SK-N-SH (cell line): ENCODE results near the gene AFF1. TPM values are rescaled to one million over a fixed set of nuclear protein-coding genes. Genes with fewer than 3 reads are reported as not detected.

Experiments
- CTCF ChIA-PET: fragments of 300-600, 350-600 bp; formaldehyde crosslinking; extraction: SDS; loops from one replicate; lab custom pipeline; 2021; lab: Yijun Ruan, JAX
- POLR2A ChIA-PET: fragments of 350-600 bp; sonication (Branson Sonifier 250); formaldehyde crosslinking; extraction: SDS; loops from one replicate; lab custom pipeline; 2020; ENCODE audit warnings: antibody characterized with exemption, inconsistent platforms; lab: Yijun Ruan, JAX
- DNase-seq: peaks from one replicate; pipeline ENCODE4 v3.0.0; 2012
- H2AFZ ChIP-seq: fragments of 200-600 bp; sonication (generic); 2 replicates; pipeline ENCODE4 v1.8.1; 2016; ENCODE audit warnings: antibody characterized with exemption, mild to moderate bottlenecking, low read depth
- H3F3A ChIP-seq: fragments of 200-600 bp; sonication (generic); replicated peaks from 2 replicates; pipeline ENCODE3; 2016; ENCODE audit warnings: antibody characterized with exemption, mild to moderate bottlenecking; ENCODE audit not compliant: insufficient read depth
- H3K27ac ChIP-seq, 2 experiments: fragments of 200-500 bp in 1 of 2; fragments of 200-600 bp in 1 of 2; sonication (Bioruptor generic) in 1 of 2; sonication (generic), shearing (Covaris generic) in 1 of 2; 2 replicates each; pipeline versions ENCODE4 v1.5.1 to v1.6.1; 2014 to 2016; ENCODE audit warnings: low read depth in 2 of 2, inconsistent platforms in 1 of 2, low read length in 1 of 2, mild to moderate bottlenecking in 1 of 2, mixed read lengths in 1 of 2
- H3K27me3 ChIP-seq: fragments of 200-600 bp; sonication (generic), shearing (Covaris generic); 2 replicates; pipeline ENCODE4 v1.6.1; 2016; ENCODE audit warnings: mixed run types; ENCODE audit not compliant: insufficient read depth
- H3K36me3 ChIP-seq, 2 experiments: fragments of 200-500 bp in 1 of 2; fragments of 200-600 bp in 1 of 2; sonication (Bioruptor generic) in 1 of 2; sonication (generic) in 1 of 2; replicated peaks in 1 of 2; 2 replicates each; pipeline versions ENCODE3 to v1.5.1; 2014 to 2016; ENCODE audit warnings: low read length in 1 of 2, mild to moderate bottlenecking in 1 of 2; ENCODE audit not compliant: insufficient read depth in 2 of 2, control insufficient read depth in 1 of 2
- H3K4me1 ChIP-seq, 2 experiments: fragments of 200-500 bp in 1 of 2; fragments of 200-600 bp in 1 of 2; sonication (Bioruptor generic) in 1 of 2; sonication (generic), shearing (Covaris generic) in 1 of 2; 2 replicates each; pipeline versions ENCODE4 v1.5.1 to v1.6.1; 2014 to 2016; ENCODE audit warnings: low read depth in 1 of 2, low read length in 1 of 2, mixed run types in 1 of 2; ENCODE audit not compliant: insufficient read depth in 2 of 2, control insufficient read depth in 1 of 2
- H3K4me2 ChIP-seq: fragments of 200-600 bp; sonication (generic), shearing (Covaris generic); 2 replicates; pipeline ENCODE4 v1.6.1; 2017; ENCODE audit warnings: mixed run types
- H3K4me3 ChIP-seq, 2 experiments: fragments of 200-500 bp in 1 of 2; fragments of 200-600 bp in 1 of 2; sonication (Bioruptor generic) in 1 of 2; sonication (generic), shearing (Covaris generic) in 1 of 2; 2 replicates each; pipeline versions ENCODE4 v1.5.1 to v1.8.1; 2014 to 2016; ENCODE audit warnings: low read depth in 2 of 2, inconsistent platforms in 1 of 2, low read length in 1 of 2, mild to moderate bottlenecking in 1 of 2, mixed read lengths in 1 of 2, moderate library complexity in 1 of 2
- H3K79me2 ChIP-seq: fragments of 200-600 bp; sonication (generic); 2 replicates; pipeline ENCODE4 v1.8.1; 2017; ENCODE audit warnings: mild to moderate bottlenecking; ENCODE audit not compliant: insufficient read depth
- H3K9ac ChIP-seq: fragments of 200-600 bp; sonication (generic); 2 replicates; pipeline ENCODE4 v1.6.1; 2017; ENCODE audit warnings: mixed run types
- H3K9me2 ChIP-seq: fragments of 200-600 bp; sonication (generic); 2 replicates; pipeline ENCODE4 v1.6.1; 2017; ENCODE audit warnings: mixed run types
- H3K9me3 ChIP-seq: fragments of 200-600 bp; sonication (generic); 2 replicates; pipeline ENCODE4 v1.6.1; 2017; ENCODE audit warnings: mixed run types, mild to moderate bottlenecking, moderate library complexity
- H4K20me1 ChIP-seq: fragments of 200-600 bp; sonication (generic); 2 replicates; pipeline ENCODE4 v1.6.1; 2017; ENCODE audit warnings: mild to moderate bottlenecking, mixed run types; ENCODE audit not compliant: insufficient read depth
- ELF1 ChIP-seq: IDR thresholded peaks from 2 replicates; pipeline ENCODE4 v1.4.0; 2012
- EP300 ChIP-seq, 2 experiments: IDR thresholded peaks; 2 replicates each; pipeline versions ENCODE4 v1.4.0 to v1.6.1; 2012; ENCODE audit warnings: borderline replicate concordance in 1 of 2, low read depth in 1 of 2, low read length in 1 of 2
- EZH2phosphoT487 ChIP-seq: fragments of 200-600 bp; sonication (generic); IDR thresholded peaks from 2 replicates; pipeline ENCODE4 v1.6.1; 2017; ENCODE audit warnings: low read depth, mixed run types, mild to moderate bottlenecking, antibody characterized with exemption, moderate library complexity, borderline replicate concordance
- FOSL2 ChIP-seq: IDR thresholded peaks from 2 replicates; pipeline ENCODE4 v1.4.0; 2012; ENCODE audit warnings: low read depth, mild to moderate bottlenecking, moderate library complexity, borderline replicate concordance
- GATA2 ChIP-seq: sonication (generic); formaldehyde crosslinking; IDR thresholded peaks from 2 replicates; pipeline ENCODE4 v1.5.0; 2020; ENCODE audit warnings: mild to moderate bottlenecking, missing genetic modification reagents
- IRF3 ChIP-seq: fragments of 150-350 bp; IDR thresholded peaks from 2 replicates; pipeline ENCODE4 v1.6.1; 2016; ENCODE audit warnings: mild to moderate bottlenecking, low read depth, low read length
- JUND ChIP-seq: IDR thresholded peaks from 2 replicates; pipeline ENCODE4 v1.4.0; 2012
- MXI1 ChIP-seq: IDR thresholded peaks from 2 replicates; pipeline ENCODE4 v1.6.1; 2012; ENCODE audit warnings: mild to moderate bottlenecking, low read depth, low read length, improper control_type of control experiment
- PBX3 ChIP-seq: IDR thresholded peaks from 2 replicates; pipeline ENCODE4; 2012
- POLR2AphosphoS5 ChIP-seq: IDR thresholded peaks from 2 replicates; pipeline ENCODE4 v1.6.1; 2012; ENCODE audit warnings: low read depth, low read length
- RCOR1 ChIP-seq: fragments of 150-350 bp; IDR thresholded peaks from 2 replicates; pipeline ENCODE4 v1.6.1; 2017; ENCODE audit warnings: antibody characterized with exemption, low read length
- RXRA ChIP-seq: IDR thresholded peaks from 2 replicates; pipeline ENCODE4 v1.4.0; 2012; ENCODE audit warnings: low read depth, mild to moderate bottlenecking, borderline replicate concordance
- SIN3A ChIP-seq: IDR thresholded peaks from 2 replicates; pipeline ENCODE4 v1.6.1; 2012; ENCODE audit warnings: low read depth, mild to moderate bottlenecking, low read length, moderate library complexity, borderline replicate concordance
- SMC3 ChIP-seq: IDR thresholded peaks from 2 replicates; pipeline ENCODE4 v1.6.1; 2012; ENCODE audit warnings: low read depth, low read length, improper control_type of control experiment
- TAF1 ChIP-seq: IDR thresholded peaks from 2 replicates; pipeline ENCODE4 v1.6.1; 2012; ENCODE audit warnings: low read depth, mild to moderate bottlenecking, low read length, moderate library complexity, borderline replicate concordance
- TCF12 ChIP-seq: IDR thresholded peaks from 2 replicates; pipeline ENCODE4 v1.4.0; 2012
- TEAD4 ChIP-seq: IDR thresholded peaks from 2 replicates; pipeline ENCODE4 v1.4.0; 2012; ENCODE audit warnings: mild to moderate bottlenecking, borderline replicate concordance; ENCODE audit not compliant: insufficient read depth
- YY1 ChIP-seq: IDR thresholded peaks from 2 replicates; pipeline ENCODE4 v1.4.0; 2012; ENCODE audit warnings: low read depth, mild to moderate bottlenecking
- WGBS: methylation state at CpG from one replicate; pipeline ENCODE4 v1.1.6; 2017; ENCODE audit warnings: low lambda C conversion rate; 5-methylcytosine and 5-hydroxymethylcytosine counted together
- polyA plus RNA-seq, 3 experiments: library from polyadenylated mRNA; depleted of rRNA; stranded (reverse); fragments of >200 nt; gene quantifications; 2 replicates each; pipeline ENCODE4 v1.2.3, GENCODE V29; 2012
- TF ChIP-seq, protein P1 (sequence below): IDR thresholded peaks from 2 replicates; pipeline ENCODE4 v1.4.0; 2012; ENCODE audit warnings: low read depth
- TF ChIP-seq, protein P2 (sequence below): IDR thresholded peaks from 2 replicates; pipeline ENCODE4 v1.4.0; 2012; ENCODE audit warnings: low read depth, borderline replicate concordance
- TF ChIP-seq, protein P3 (sequence below): fragments of 150-350 bp; IDR thresholded peaks from 2 replicates; pipeline ENCODE4 v1.6.1; 2017; ENCODE audit warnings: antibody characterized with exemption, low read length, low read depth, borderline replicate concordance
- TF ChIP-seq, protein P4 (sequence below): IDR thresholded peaks from 2 replicates; pipeline ENCODE4 v1.4.0; 2012; ENCODE audit warnings: low read depth, borderline replicate concordance

Gene AFF1
- polyA plus RNA-seq, 1 of the 3 experiments (the other 2 are of a cell fraction) = 2.7 TPM

GRCh38 chr4:87045659-87046058 is 110.8 kb downstream of the AFF1 start:
- POLR2A ChIA-PET = no interaction called here
- Histone ChIP-seq H3K4me1 (peaks cover under 1 to 14% of the 10 kb centered on the region in 2 experiments; a peak in 2 of 4 replicates), H2AFZ (no peak overlapping the region), H3K36me3 (peaks cover 6 to 12% of the 10 kb centered on the region in 2 experiments), H3K9ac (no peak overlapping the region), H3K9me3 (no peaks in the 10 kb centered on the region), H3K9me2 (no peaks in the 10 kb centered on the region), H3K27me3 (no peaks in the 10 kb centered on the region), H3K79me2 (peaks cover 18% of the 10 kb centered on the region), H4K20me1 (no peaks in the 10 kb centered on the region), H3F3A (no peaks in the 10 kb centered on the region), H3K4me3 (no peak overlapping the region), H3K27ac (no peak overlapping the region), H3K4me2 (no peak overlapping the region)
- no peak for DNase-seq
- 92% methylated on average over 3 of the region's 3 CpGs for WGBS
- CTCF ChIA-PET = interaction anchor here (1.0 kb wide), 1 partner anchor 13 kb away, joined by 3 read pairs; no protein-coding TSS in a partner anchor
- TF ChIP-seq SIN3A (no peak), TAF1 (no peak), SMC3 (no peak), YY1 (no peak), FOSL2 (no peak), RCOR1 (no peak), POLR2AphosphoS5 (no peak), EP300 (IDR thresholded peaks at IDR 0.05; ENCODE audit: borderline replicate concordance in 1 of 2, low read depth in 1 of 2, low read length in 1 of 2) (no peak)
- TF ChIP-seq, protein P1, sequence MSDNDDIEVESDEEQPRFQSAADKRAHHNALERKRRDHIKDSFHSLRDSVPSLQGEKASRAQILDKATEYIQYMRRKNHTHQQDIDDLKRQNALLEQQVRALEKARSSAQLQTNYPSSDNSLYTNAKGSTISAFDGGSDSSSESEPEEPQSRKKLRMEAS = no peak

GRCh38 chr4:87046121-87046551 is 111.3 kb downstream of the AFF1 start:
- no peaks in the 10 kb centered on the region for H3K27me3 ChIP-seq
- no peaks in the 10 kb centered on the region for H4K20me1 ChIP-seq
- H3K9me2 ChIP-seq = no peaks in the 10 kb centered on the region
- no peak overlapping the region for H3K4me3 ChIP-seq
- H3K27ac ChIP-seq = no peak overlapping the region
- H2AFZ ChIP-seq = no peak overlapping the region
- peaks cover 5 to 14% of the 10 kb centered on the region in 2 experiments; a peak in 2 of 4 replicates for H3K4me1 ChIP-seq
- H3K4me2 ChIP-seq = no peak overlapping the region
- H3K36me3 ChIP-seq = peaks cover 6 to 12% of the 10 kb centered on the region in 2 experiments
- POLR2A ChIA-PET = no interaction called here
- no peak overlapping the region for H3K9ac ChIP-seq
- CTCF ChIA-PET = no interaction called here
- H3K79me2 ChIP-seq = peaks cover 13% of the 10 kb centered on the region
- H3K9me3 ChIP-seq = no peaks in the 10 kb centered on the region
- H3F3A ChIP-seq = no peaks in the 10 kb centered on the region
- no peak for DNase-seq
- 97% methylated on average over 4 of the region's 4 CpGs for WGBS
- TF ChIP-seq EZH2phosphoT487 (no peak), PBX3 (no peak), POLR2AphosphoS5 (no peak), MXI1 (no peak), SIN3A (no peak), TCF12 (no peak), IRF3 (no peak), TEAD4 (no peak), YY1 (no peak), ELF1 (no peak), JUND (no peak), GATA2 (CRISPR knock-in tag) (no peak), TAF1 (no peak), RXRA (no peak)
- TF ChIP-seq, protein P2, sequence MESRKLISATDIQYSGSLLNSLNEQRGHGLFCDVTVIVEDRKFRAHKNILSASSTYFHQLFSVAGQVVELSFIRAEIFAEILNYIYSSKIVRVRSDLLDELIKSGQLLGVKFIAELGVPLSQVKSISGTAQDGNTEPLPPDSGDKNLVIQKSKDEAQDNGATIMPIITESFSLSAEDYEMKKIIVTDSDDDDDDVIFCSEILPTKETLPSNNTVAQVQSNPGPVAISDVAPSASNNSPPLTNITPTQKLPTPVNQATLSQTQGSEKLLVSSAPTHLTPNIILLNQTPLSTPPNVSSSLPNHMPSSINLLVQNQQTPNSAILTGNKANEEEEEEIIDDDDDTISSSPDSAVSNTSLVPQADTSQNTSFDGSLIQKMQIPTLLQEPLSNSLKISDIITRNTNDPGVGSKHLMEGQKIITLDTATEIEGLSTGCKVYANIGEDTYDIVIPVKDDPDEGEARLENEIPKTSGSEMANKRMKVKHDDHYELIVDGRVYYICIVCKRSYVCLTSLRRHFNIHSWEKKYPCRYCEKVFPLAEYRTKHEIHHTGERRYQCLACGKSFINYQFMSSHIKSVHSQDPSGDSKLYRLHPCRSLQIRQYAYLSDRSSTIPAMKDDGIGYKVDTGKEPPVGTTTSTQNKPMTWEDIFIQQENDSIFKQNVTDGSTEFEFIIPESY = no peak
- TF ChIP-seq, protein P1 = no peak
- TF ChIP-seq, protein P3, sequence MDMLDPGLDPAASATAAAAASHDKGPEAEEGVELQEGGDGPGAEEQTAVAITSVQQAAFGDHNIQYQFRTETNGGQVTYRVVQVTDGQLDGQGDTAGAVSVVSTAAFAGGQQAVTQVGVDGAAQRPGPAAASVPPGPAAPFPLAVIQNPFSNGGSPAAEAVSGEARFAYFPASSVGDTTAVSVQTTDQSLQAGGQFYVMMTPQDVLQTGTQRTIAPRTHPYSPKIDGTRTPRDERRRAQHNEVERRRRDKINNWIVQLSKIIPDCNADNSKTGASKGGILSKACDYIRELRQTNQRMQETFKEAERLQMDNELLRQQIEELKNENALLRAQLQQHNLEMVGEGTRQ = no peak
- TF ChIP-seq, protein P4, sequence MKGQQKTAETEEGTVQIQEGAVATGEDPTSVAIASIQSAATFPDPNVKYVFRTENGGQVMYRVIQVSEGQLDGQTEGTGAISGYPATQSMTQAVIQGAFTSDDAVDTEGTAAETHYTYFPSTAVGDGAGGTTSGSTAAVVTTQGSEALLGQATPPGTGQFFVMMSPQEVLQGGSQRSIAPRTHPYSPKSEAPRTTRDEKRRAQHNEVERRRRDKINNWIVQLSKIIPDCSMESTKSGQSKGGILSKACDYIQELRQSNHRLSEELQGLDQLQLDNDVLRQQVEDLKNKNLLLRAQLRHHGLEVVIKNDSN = no peak
